Immature natural killer cell (primary cell): ENCODE data around the gene MARCOL. TPM values are rescaled to one million over a fixed set of nuclear protein-coding genes. Genes with fewer than 3 reads are reported as not detected.

Source experiments
- DNase-seq, 3 donors: peaks; one replicate each; pipeline ENCODE4 v3.0.0; 2022; ENCODE audit warnings: mixed read lengths in 1 of 3
- H3K27ac Mint-ChIP-seq, 6 donors: one replicate each; pipeline ENCODE4 v1.8.0; 2020; ENCODE audit warnings: mixed read lengths in 6 of 6, mild to moderate bottlenecking in 5 of 6, inconsistent platforms in 4 of 6, moderate library complexity in 3 of 6
- H3K27me3 Mint-ChIP-seq, 3 donors: one replicate each; pipeline ENCODE4 v1.8.0; 2020 to 2021; ENCODE audit warnings: low read depth in 3 of 3, mild to moderate bottlenecking in 3 of 3, mixed read lengths in 3 of 3, moderate library complexity in 3 of 3, inconsistent platforms in 1 of 3
- H3K36me3 Mint-ChIP-seq, 3 donors: one replicate each; pipeline ENCODE4 v1.8.0; 2020; ENCODE audit warnings: mixed read lengths in 3 of 3, inconsistent platforms in 2 of 3, mild to moderate bottlenecking in 2 of 3
- H3K4me1 Mint-ChIP-seq, 2 donors: one replicate each; pipeline ENCODE4 v1.8.0; 2020; ENCODE audit warnings: inconsistent platforms in 2 of 2, mild to moderate bottlenecking in 2 of 2, mixed read lengths in 2 of 2, moderate library complexity in 1 of 2
- H3K4me3 Mint-ChIP-seq, 5 donors: one replicate each; pipeline ENCODE4 v1.8.0; 2020; ENCODE audit warnings: mild to moderate bottlenecking in 5 of 5, mixed read lengths in 5 of 5, inconsistent platforms in 3 of 5, moderate library complexity in 3 of 5
- H3K9me3 Mint-ChIP-seq, 6 donors: one replicate each; pipeline ENCODE4 v1.8.0; 2020; ENCODE audit warnings: mild to moderate bottlenecking in 6 of 6, mixed read lengths in 6 of 6, inconsistent platforms in 4 of 6, moderate library complexity in 3 of 6
- polyA plus RNA-seq, 3 donors: library from polyadenylated mRNA; unstranded; fragments of 300-500 nt; fragmentation: Illumina TruSeq; gene quantifications; one replicate each; pipeline ENCODE4 v1.2.3, GENCODE V29; 2021

The MARCOL gene
- polyA plus RNA-seq, 3 donors from 2014 or later = not detected

DNA sequence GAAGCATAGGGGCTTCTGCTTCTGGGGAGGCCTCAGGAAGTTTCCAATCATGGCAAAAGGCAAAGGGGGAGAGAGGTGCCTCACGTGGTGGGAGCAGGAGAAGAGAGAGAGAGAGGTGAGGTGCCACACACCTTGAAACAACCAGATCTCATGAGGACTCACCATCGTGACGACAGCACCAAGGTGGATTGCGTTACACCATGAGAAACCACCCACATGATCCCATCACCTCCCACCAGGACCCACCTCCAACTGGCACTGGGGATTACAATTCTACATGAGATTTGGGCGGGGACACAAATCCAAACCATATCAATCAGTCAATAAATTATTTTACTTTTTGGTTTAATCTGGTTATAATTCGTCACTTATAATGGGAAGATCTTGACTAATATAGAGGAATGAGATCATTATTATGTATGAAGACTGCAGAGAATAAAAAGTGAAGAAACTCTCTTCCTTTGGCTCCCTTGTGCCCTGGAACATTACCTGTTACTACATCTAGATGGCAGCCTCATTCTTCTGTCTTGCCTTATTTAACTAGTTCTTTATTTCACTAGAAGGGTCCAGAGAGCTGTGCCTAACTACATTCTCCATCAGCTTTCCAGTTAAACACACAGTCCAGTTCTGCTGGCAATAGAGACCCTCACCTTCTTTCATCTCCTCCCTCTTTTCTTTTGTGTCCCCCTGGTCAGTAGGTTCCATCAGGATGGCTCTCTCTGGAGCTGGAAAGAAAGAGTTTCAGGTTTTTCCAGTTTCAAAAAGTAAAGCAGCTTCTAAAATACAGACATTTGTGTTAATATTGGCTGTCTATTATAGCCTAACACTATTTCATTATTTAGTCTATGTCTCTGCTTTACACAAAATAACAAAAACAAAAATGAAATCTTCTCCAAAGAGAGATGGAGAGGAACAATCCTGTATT is 52.2 kb downstream of the MARCOL start:
- Mint-ChIP-seq H3K4me1 (no peaks in the 10 kb centered on the region), H3K27me3 (peaks cover 0 to 2% (median 0%) of the 10 kb centered on the region in 3 donors), H3K9me3 (peaks cover 0 to 4% (median 0%) of the 10 kb centered on the region in 6 donors), H3K4me3 (no peak overlapping the region), H3K27ac (no peak overlapping the region), H3K36me3 (no peaks in the 10 kb centered on the region)
- DNase-seq = no peak

Other genes starting within 250 kb of the MARCOL start
- not detected for gene SPINK5, start 174.5 kb upstream of the MARCOL start, polyA plus RNA-seq
- gene SPINK14, start 70.0 kb upstream of the MARCOL start, polyA plus RNA-seq = not detected
- not detected for gene SPINK6, start 35.5 kb upstream of the MARCOL start, polyA plus RNA-seq
- gene SPINK13, start 30.3 kb downstream of the MARCOL start, polyA plus RNA-seq = not detected
- gene SPINK7, start 73.9 kb downstream of the MARCOL start, polyA plus RNA-seq = not detected
- gene SPINK9, start 97.0 kb downstream of the MARCOL start, polyA plus RNA-seq = not detected
- 10 to 100 TPM in 1 of 3 donors, 1 to 10 TPM in 2; 6.4 to 33.4 (median 10.0) TPM for gene FBXO38, start 145.4 kb downstream of the MARCOL start, polyA plus RNA-seq